ENCODE results near the gene AGAP1. TPM values are rescaled to one million over a fixed set of nuclear protein-coding genes. Genes with fewer than 3 reads are reported as not detected.

Gene AGAP1
- total and polyA plus RNA-seq, 9 donors = 5.7 to 32.2 (median 20.2) TPM

DNA sequence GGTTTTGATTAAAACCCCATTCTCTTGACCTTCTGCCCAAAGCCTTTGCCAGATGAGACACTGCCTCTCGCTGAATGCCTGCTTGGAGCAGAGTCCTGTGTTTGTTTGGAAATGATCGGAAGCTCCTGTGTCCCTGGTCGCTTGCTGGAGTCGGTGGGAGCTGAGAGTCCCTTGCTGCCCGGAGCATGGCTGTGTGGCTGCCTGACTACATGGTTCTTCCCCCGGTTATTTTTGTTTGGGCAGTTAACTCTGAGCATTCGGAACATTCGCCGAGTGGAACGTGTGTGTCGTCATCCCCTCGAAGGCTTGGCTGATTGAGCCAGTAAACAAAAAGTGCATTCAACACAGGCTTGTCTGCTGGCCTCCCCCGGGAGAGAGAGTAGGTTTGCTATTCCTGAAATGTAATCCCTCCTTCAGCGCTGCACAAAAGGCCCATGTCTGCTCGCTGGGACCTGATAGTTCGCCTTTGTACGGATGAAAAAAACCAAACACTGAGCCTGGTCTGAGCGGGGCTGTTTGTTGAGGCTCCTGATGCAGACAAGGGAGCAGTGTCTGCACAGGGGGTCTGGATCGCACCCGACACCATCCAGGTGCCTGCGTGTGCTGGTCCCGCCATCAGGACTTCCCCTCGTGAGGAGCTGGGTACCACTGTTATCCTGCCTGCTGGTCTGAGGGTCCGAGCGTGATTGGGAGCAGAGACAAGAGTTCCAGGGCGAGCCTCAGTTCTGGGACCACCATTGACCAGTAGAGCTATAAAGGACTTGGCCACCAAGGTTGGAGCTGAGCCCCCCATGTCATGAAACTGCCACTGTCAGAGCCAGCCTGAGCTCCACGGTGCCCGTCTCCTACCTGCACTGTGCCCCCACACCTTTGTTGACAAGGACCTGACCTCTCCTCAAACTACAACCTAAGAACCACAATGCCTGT lies 83.8 kb downstream of the AGAP1 start:
- Histone ChIP-seq H3K4me1 (ENCODE audit: insufficient read depth) (peaks cover 3% of the 10 kb centered on the region), H3K36me3 (no peaks in the 10 kb centered on the region), H3K27me3 (no peaks in the 10 kb centered on the region), H3K9me3 (no peaks in the 10 kb centered on the region), H3K27ac (no peak overlapping the region), H3K4me3 (no peak overlapping the region)
- TF ChIP-seq POLR2A (IDR thresholded peaks at IDR 0.05) (no peak), EP300 (IDR thresholded peaks at IDR 0.05) (no peak)
- TF ChIP-seq, protein P1, sequence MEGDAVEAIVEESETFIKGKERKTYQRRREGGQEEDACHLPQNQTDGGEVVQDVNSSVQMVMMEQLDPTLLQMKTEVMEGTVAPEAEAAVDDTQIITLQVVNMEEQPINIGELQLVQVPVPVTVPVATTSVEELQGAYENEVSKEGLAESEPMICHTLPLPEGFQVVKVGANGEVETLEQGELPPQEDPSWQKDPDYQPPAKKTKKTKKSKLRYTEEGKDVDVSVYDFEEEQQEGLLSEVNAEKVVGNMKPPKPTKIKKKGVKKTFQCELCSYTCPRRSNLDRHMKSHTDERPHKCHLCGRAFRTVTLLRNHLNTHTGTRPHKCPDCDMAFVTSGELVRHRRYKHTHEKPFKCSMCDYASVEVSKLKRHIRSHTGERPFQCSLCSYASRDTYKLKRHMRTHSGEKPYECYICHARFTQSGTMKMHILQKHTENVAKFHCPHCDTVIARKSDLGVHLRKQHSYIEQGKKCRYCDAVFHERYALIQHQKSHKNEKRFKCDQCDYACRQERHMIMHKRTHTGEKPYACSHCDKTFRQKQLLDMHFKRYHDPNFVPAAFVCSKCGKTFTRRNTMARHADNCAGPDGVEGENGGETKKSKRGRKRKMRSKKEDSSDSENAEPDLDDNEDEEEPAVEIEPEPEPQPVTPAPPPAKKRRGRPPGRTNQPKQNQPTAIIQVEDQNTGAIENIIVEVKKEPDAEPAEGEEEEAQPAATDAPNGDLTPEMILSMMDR (IDR thresholded peaks at IDR 0.05) = no peak
- peak; percentile 44 to 69 (median 59) for DNase-seq
- intact Hi-C loops (cut with DNase I) = loop anchor here in 1 of 4 donors (10.0 kb wide), 1 partner anchor 73 kb away; no protein-coding TSS in a partner anchor
- WGBS, 3 donors = 37 to 43% (median 43%) methylated on average over 24 to 28 of the region's 28 CpGs

DNA sequence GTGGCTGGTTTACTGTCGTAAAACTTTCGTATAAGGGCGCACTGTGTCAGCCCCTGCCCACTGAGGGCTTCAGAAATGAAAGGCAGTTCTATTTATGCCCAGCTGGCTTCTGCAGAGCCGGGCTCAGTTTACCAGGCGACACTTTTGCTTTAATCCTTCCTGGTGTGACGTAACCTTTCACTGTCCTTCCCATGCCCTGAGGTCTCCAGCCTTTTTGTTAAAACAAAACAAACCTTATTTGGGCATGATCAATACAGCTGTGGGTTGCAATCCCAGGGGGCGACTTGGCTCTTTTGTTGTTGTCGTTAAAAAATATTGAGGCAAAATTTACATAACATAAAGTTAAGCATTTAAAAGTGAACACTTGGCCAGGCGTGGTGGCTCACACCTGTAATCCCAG lies 85.3 kb downstream of the AGAP1 start:
- H3K36me3 ChIP-seq = no peaks in the 10 kb centered on the region
- no peak overlapping the region for H3K27ac ChIP-seq
- H3K9me3 ChIP-seq = no peaks in the 10 kb centered on the region
- no peak overlapping the region for H3K4me3 ChIP-seq
- no peak for DNase-seq
- intact Hi-C loops (cut with DNase I) = loop anchor here in 1 of 4 donors (10.0 kb wide), 1 partner anchor 74 kb away; no protein-coding TSS in a partner anchor
- no peaks in the 10 kb centered on the region for H3K27me3 ChIP-seq
- H3K4me1 ChIP-seq (ENCODE audit: insufficient read depth) = peaks cover 13% of the 10 kb centered on the region
- TF ChIP-seq POLR2A (IDR thresholded peaks at IDR 0.05) (no peak), EP300 (IDR thresholded peaks at IDR 0.05) (no peak)
- TF ChIP-seq, protein P1 (IDR thresholded peaks at IDR 0.05) = no peak
- 96 to 98% (median 97%) methylated on average over 9 of the region's 9 CpGs for WGBS, 3 donors

DNA sequence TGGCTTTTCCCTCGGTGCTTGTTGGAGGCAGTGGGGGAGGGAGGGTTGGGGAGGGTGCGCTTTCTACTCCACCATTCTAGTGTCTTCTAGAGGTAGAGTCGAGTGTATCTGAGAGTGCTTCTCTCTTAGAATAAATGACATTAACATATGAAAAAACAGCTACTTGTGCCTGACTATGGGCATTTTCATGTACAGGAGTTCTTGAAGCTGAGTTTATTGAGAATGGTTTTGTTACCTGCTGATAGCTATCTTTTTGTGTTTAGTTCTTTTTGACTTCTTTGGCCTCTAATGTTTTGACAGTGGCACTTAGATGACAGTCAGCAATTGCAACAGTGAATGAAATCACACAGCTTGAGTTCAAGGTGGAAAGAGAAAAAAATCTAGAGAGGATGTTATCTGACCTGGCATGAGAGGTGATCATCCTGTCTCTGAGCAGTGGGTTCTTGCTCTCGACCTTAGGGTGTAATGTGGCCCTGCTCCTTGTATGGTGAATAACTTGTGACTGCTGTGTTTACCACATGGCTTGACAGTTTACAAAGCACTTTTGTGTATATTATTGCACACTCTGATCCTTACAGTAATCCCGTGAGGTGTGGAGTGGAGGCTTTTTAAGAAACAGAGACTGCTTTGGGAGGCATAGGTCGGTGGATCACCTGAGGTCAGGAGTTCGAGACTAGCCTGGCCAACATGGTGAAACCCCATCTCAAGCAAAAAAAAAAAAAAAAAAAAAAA lies 86.7 kb downstream of the AGAP1 start:
- Histone ChIP-seq H3K9me3 (no peaks in the 10 kb centered on the region), H3K36me3 (no peaks in the 10 kb centered on the region), H3K4me3 (no peak overlapping the region), H3K4me1 (ENCODE audit: insufficient read depth) (peaks cover 13% of the 10 kb centered on the region), H3K27me3 (no peaks in the 10 kb centered on the region), H3K27ac (no peak overlapping the region)
- WGBS, 3 donors = 90 to 92% (median 91%) methylated on average over 7 of the region's 7 CpGs
- TF ChIP-seq EP300 (IDR thresholded peaks at IDR 0.05) (no peak), POLR2A (IDR thresholded peaks at IDR 0.05) (no peak)
- TF ChIP-seq, protein P1 (IDR thresholded peaks at IDR 0.05) = no peak
- intact Hi-C loops (cut with DNase I) = loop anchor here in 2 of 4 donors (5.0 to 10.0 kb wide), 2 partner anchors 86 to 982 kb away; partner anchors contain the start of gene AGAP1 (in 1 of the 2)
- DNase-seq = no peak

DNA sequence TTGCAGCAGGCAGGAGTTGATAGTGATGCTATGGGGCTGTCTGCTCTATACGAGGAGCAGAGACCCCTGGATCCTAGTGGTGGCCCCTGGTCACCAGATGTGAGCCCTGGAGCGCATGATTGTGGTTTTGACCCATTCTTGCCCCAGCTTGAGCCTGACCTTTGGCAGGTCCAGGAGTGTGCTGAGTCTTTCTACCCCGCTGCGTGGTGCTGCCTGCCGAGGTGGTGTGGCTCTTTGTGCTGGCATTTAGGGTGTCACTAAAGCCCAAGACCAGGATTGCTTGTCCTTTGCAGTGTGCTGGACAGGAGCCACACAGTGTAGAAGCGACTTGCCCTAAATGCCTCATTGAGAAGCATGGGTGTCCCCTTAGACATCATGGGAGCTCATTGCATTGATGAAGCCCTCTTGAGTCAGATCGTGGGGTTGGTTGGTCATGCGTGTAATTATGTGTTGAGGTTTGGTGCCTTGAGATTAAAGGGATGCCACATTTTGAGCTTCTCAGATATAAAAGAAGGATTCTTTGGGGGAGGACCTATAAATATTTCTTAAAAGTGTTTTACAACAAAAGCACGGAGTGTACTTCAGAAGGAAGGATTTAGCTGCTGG lies 88.3 kb downstream of the AGAP1 start:
- Histone ChIP-seq H3K36me3 (no peaks in the 10 kb centered on the region), H3K9me3 (no peaks in the 10 kb centered on the region), H3K4me3 (no peak overlapping the region), H3K27me3 (no peaks in the 10 kb centered on the region), H3K4me1 (ENCODE audit: insufficient read depth) (peaks cover 11% of the 10 kb centered on the region), H3K27ac (peak overlapping the region in 1 of 2 donors; percentile 16)
- TF ChIP-seq EP300 (IDR thresholded peaks at IDR 0.05) = no peak
- TF ChIP-seq, protein P1 (IDR thresholded peaks at IDR 0.05) = no peak
- no peak for TF ChIP-seq POLR2A (IDR thresholded peaks at IDR 0.05)
- intact Hi-C loops (cut with DNase I) = loop anchor here in 2 of 4 donors (5.0 to 10.0 kb wide), 2 partner anchors 87 to 980 kb away; partner anchors contain the start of gene AGAP1 (in 1 of the 2)
- no peak for DNase-seq
- WGBS, 3 donors = 68 to 70% (median 69%) methylated on average over 9 of the region's 9 CpGs
